CD4-positive, alpha-beta T cell (primary cell): Measurements from ENCODE around the gene CCNI. TPM values are rescaled to one million over a fixed set of nuclear protein-coding genes. Genes with fewer than 3 reads are reported as not detected.

Source experiments
- ATAC-seq: fragments of 200-7000 bp; cut with Tn5 transposase; one replicate; pipeline ENCODE4 v1.10.0; 2022; ENCODE audit warnings: mild to moderate bottlenecking; ENCODE audit not compliant: poor library complexity
- CTCF ChIA-PET: fragments of 350-600 bp; sonication (Branson Sonifier 250); formaldehyde crosslinking; loops from one replicate; lab custom pipeline; 2021; ENCODE audit warnings: antibody characterized with exemption, inconsistent platforms; lab: Charles Lee
- POLR2A ChIA-PET: fragments of 350-600 bp; sonication (Branson Sonifier 250); formaldehyde crosslinking; loops from one replicate; lab custom pipeline; 2021; ENCODE audit warnings: antibody characterized with exemption, inconsistent platforms; lab: Charles Lee
- DNase-seq, 14 experiments: peaks; one replicate each; pipeline ENCODE4 v3.0.0-alpha.2; 2013 to 2020; ENCODE audit warnings: mixed read lengths in 2 of 14
- H3K27ac ChIP-seq, 2 donors: one replicate each; pipeline versions ENCODE4 v1.5.1 to v1.7.0; 2013; ENCODE audit warnings: low read length in 2 of 2, low read depth in 1 of 2, mild to moderate bottlenecking in 1 of 2
- H3K27me3 ChIP-seq, 2 experiments: 1 replicate in 1 of 2; 2 replicates in 1 of 2; pipeline versions ENCODE4 v1.6.1 to v1.7.0; 2013; ENCODE audit warnings: low read length in 2 of 2, control low read depth in 1 of 2, mild to moderate bottlenecking in 1 of 2, moderate library complexity in 1 of 2; ENCODE audit not compliant: insufficient read depth in 2 of 2, control insufficient read depth in 1 of 2
- H3K36me3 ChIP-seq: one replicate; pipeline ENCODE4 v1.6.1; 2013; ENCODE audit warnings: low read length, control low read depth; ENCODE audit not compliant: insufficient read depth
- H3K4me1 ChIP-seq: one replicate; pipeline ENCODE4 v1.6.1; 2013; ENCODE audit warnings: low read length, control low read depth; ENCODE audit not compliant: insufficient read depth
- H3K4me3 ChIP-seq: one replicate; pipeline ENCODE4 v1.5.1; 2013; ENCODE audit warnings: mild to moderate bottlenecking, low read length, moderate library complexity
- H3K9me3 ChIP-seq, 2 experiments: 1 replicate in 1 of 2; 2 replicates in 1 of 2; pipeline versions ENCODE4 v1.6.1 to v1.7.0; 2013; ENCODE audit warnings: low read length in 2 of 2, mild to moderate bottlenecking in 2 of 2, control low read depth in 1 of 2, moderate library complexity in 1 of 2; ENCODE audit not compliant: control insufficient read depth in 1 of 2, insufficient read depth in 1 of 2
- H3K27ac Mint-ChIP-seq: one replicate; pipeline ENCODE4 v1.8.0; 2020; ENCODE audit warnings: mixed read lengths
- H3K27me3 Mint-ChIP-seq: one replicate; pipeline ENCODE4 v1.8.0; 2021; ENCODE audit warnings: mixed read lengths
- H3K36me3 Mint-ChIP-seq: one replicate; pipeline ENCODE4 v1.8.0; 2021; ENCODE audit warnings: low read depth, mixed read lengths
- H3K4me1 Mint-ChIP-seq: one replicate; pipeline ENCODE4 v1.8.0; 2021; ENCODE audit warnings: low read depth, mixed read lengths
- H3K4me3 Mint-ChIP-seq: one replicate; pipeline ENCODE4 v1.8.0; 2020; ENCODE audit warnings: mild to moderate bottlenecking, mixed read lengths
- H3K9me3 Mint-ChIP-seq: one replicate; pipeline ENCODE4 v1.8.0; 2020; ENCODE audit warnings: mixed read lengths
- intact Hi-C, 2 experiments: fragments of 100-400 bp; cut with DNase I in 1 of 2; cut with micrococcal nuclease in 1 of 2; formaldehyde crosslinking; loops; one replicate each; pipeline versions ENCODE4 v1.15.1 to v1.9.0; 2023 to 2025; cut with DNase I, micrococcal nuclease
- total RNA-seq, 174 experiments: library from RNA in 2 of 174; stranded (reverse) in 2 of 174; gene quantifications; one replicate each; pipeline ENCODE4 v1.2.3 and lab custom pipeline; 2021 to 2026
- TF ChIP-seq, protein P1 (sequence below): fragments of 200-600 bp; IDR thresholded peaks from one replicate; pipeline ENCODE4 v1.8.0; 2022; ENCODE audit warnings: antibody characterized with exemption, mild to moderate bottlenecking

Gene CCNI
- total RNA-seq, 2 experiments from 2014 or later = 385 to 418 TPM

DNA sequence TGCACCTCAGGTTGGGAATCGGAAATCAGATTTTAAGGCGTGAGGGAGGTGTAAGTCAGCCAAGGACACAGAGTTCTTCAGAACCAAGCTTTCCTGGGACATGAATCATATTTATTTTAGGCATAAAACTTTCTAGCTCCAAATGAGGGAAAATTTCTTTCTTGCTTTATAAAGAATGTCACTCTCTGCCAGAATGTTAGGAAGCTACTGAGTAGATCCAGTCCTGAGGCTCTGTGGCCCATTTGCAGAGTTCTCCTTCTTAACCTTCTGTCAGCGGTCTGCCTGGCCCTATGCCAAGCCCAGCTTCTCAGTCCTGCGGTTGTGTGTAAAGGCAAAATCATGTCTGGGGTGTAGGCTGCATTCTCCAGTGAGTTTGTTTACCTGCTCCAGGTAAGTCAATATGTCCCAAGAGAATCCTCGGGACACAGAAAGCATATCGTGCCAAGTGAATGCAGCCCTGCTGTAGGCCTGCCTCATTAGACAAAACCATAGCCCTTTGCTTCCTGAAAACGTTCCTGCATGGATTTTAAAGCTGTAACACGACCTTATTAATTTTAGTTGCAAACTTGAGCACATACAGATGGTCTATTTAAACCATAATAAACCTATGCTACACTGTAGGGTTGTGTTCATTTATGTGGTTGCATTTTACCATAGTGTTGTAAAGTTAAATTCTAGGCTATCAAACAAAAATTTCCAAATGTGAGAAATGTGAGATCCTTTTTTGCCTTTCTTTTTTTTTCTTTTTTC is 29.2 kb upstream of the CCNI start:
- Histone ChIP-seq H3K27ac (no peak overlapping the region), H3K36me3 (no peaks in the 10 kb centered on the region), H3K27me3 (no peaks in the 10 kb centered on the region), H3K4me3 (no peak overlapping the region), H3K9me3 (no peaks in the 10 kb centered on the region), H3K4me1 (peaks cover 12% of the 10 kb centered on the region)
- DNase-seq = peak in 2 of 14 experiments; percentile 12 to 15
- intact Hi-C loops = no loop called here
- H3K4me1 Mint-ChIP-seq = peaks cover 10% of the 10 kb centered on the region
- H3K9me3 Mint-ChIP-seq = no peaks in the 10 kb centered on the region
- TF ChIP-seq, protein P1, sequence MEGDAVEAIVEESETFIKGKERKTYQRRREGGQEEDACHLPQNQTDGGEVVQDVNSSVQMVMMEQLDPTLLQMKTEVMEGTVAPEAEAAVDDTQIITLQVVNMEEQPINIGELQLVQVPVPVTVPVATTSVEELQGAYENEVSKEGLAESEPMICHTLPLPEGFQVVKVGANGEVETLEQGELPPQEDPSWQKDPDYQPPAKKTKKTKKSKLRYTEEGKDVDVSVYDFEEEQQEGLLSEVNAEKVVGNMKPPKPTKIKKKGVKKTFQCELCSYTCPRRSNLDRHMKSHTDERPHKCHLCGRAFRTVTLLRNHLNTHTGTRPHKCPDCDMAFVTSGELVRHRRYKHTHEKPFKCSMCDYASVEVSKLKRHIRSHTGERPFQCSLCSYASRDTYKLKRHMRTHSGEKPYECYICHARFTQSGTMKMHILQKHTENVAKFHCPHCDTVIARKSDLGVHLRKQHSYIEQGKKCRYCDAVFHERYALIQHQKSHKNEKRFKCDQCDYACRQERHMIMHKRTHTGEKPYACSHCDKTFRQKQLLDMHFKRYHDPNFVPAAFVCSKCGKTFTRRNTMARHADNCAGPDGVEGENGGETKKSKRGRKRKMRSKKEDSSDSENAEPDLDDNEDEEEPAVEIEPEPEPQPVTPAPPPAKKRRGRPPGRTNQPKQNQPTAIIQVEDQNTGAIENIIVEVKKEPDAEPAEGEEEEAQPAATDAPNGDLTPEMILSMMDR = no peak
- CTCF ChIA-PET = no interaction called here
- H3K4me3 Mint-ChIP-seq = no peak overlapping the region
- H3K36me3 Mint-ChIP-seq = no peaks in the 10 kb centered on the region
- H3K27ac Mint-ChIP-seq = no peak overlapping the region
- ATAC-seq = no peak
- POLR2A ChIA-PET = no interaction called here
- H3K27me3 Mint-ChIP-seq = peaks cover 9% of the 10 kb centered on the region

DNA sequence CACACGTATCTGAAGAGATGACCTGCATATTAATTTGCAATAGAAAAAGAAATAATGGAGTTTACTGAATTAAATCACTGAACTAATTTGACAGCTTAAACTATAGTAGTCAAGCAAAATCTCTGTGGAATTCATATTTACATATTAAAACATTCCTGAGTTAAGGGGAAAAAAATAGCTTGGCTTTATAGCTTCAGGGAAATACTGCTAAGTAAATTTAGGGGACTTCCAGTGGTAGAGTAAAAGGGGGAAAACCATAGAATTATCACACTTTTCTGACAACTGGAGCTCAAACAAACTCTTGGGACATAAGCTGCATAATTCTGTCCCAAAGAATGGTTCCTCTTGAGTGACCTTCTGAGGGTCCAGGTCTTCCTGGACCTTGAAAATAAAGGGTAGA is 28.6 kb upstream of the CCNI start:
- Mint-ChIP-seq H3K27ac (no peak overlapping the region), H3K36me3 (no peaks in the 10 kb centered on the region), H3K27me3 (peaks cover 9% of the 10 kb centered on the region), H3K4me3 (no peak overlapping the region), H3K9me3 (no peaks in the 10 kb centered on the region), H3K4me1 (peaks cover 12% of the 10 kb centered on the region)
- Histone ChIP-seq H3K4me3 (no peak overlapping the region), H3K4me1 (peaks cover 12% of the 10 kb centered on the region), H3K27me3 (no peaks in the 10 kb centered on the region), H3K9me3 (no peaks in the 10 kb centered on the region), H3K36me3 (no peaks in the 10 kb centered on the region), H3K27ac (no peak overlapping the region)
- intact Hi-C loops = no loop called here
- POLR2A ChIA-PET = no interaction called here
- TF ChIP-seq, protein P1 = no peak
- CTCF ChIA-PET = interaction anchor here (0.9 kb wide), 1 partner anchor 9 kb away, joined by 4 read pairs; no protein-coding TSS in a partner anchor
- no peak for ATAC-seq
- DNase-seq = no peak

DNA sequence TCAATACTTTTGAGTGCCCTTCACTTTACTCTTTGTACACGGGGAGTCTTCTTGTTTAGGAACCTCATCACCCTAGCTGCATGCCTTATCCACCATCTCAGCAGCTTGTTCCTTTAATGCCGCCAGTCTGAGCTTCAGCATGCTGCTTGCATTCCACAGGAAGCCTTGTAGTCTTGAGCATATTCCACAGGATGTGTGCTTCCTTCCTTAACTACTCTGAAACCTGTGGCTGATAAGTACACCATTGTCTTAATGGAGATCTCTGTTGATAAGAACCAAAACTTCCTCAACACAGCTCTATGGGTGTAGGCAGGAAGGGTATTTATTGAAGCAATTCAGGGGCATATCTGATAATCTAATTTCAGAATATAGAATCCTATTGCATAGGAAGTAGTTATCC is 24.4 kb upstream of the CCNI start:
- H3K27me3 Mint-ChIP-seq = no peaks in the 10 kb centered on the region
- no peaks in the 10 kb centered on the region for H3K36me3 Mint-ChIP-seq
- H3K4me1 Mint-ChIP-seq = peaks cover 12% of the 10 kb centered on the region
- H3K4me1 ChIP-seq = peaks cover 12% of the 10 kb centered on the region
- H3K27ac Mint-ChIP-seq = no peak overlapping the region
- TF ChIP-seq, protein P1 = no peak
- H3K4me3 Mint-ChIP-seq = no peak overlapping the region
- POLR2A ChIA-PET = interaction anchor here (0.7 to 1.3 kb wide), 2 partner anchors 23 to 28 kb away, joined by 3 to 7 read pairs; no protein-coding TSS in a partner anchor
- CTCF ChIA-PET = interaction anchor here (1.2 kb wide), 1 partner anchor 103 kb away, joined by 6 read pairs; no protein-coding TSS in a partner anchor
- ATAC-seq (no peak), DNase-seq (peak in 1 of 14 experiments; percentile 27)
- H3K27me3 ChIP-seq = no peaks in the 10 kb centered on the region
- no peak overlapping the region for H3K27ac ChIP-seq
- H3K4me3 ChIP-seq = no peak overlapping the region
- no peaks in the 10 kb centered on the region for H3K9me3 Mint-ChIP-seq
- intact Hi-C loops = no loop called here
- H3K36me3 ChIP-seq = no peaks in the 10 kb centered on the region
- H3K9me3 ChIP-seq = no peaks in the 10 kb centered on the region
